Pancreas (tissue), 10 donors: ENCODE measurements around the gene PALLD. TPM values are rescaled to one million over a fixed set of nuclear protein-coding genes. Genes with fewer than 3 reads are reported as not detected.

ENCODE experiments used
- ATAC-seq, 4 donors: fragments of 200-7000 bp; cut with Tn5 transposase; one replicate each; pipeline versions ENCODE4 v1.8.0 to v1.9.1; 2020; ENCODE audit warnings: mild to moderate bottlenecking in 4 of 4, moderate library complexity in 4 of 4
- DNase-seq, 6 donors: peaks; one replicate each; pipeline ENCODE4 v3.0.0-alpha.2; 2020
- FAIRE-seq: peaks from 2 replicates; lab custom pipeline; 2012; peaks lifted over from hg19 to GRCh38; lab: Jason Lieb, UNC
- H3K27ac ChIP-seq, 4 donors: fragments of 200-600 bp; sonication (generic); 1 replicate in 3 of 4; 2 replicates in 1 of 4; pipeline versions ENCODE4 v1.5.0 to v1.8.0; 2020
- H3K27me3 ChIP-seq, 4 donors: fragments of 200-600 bp; one replicate each; pipeline ENCODE4 v1.8.0; 2021
- H3K36me3 ChIP-seq, 3 donors: fragments of 200-600 bp; sonication (generic) in 1 of 3; one replicate each; pipeline versions ENCODE4 v1.5.0 to v1.8.0; 2020 to 2021
- H3K4me1 ChIP-seq, 3 donors: fragments of 200-600 bp; one replicate each; pipeline ENCODE4 v1.8.0; 2021
- H3K4me3 ChIP-seq, 4 donors: fragments of 200-600 bp; sonication (generic) in 2 of 4; one replicate each; pipeline versions ENCODE4 v1.5.0 to v1.8.0; 2020 to 2021
- H3K9me3 ChIP-seq, 4 donors: fragments of 200-600 bp; one replicate each; pipeline ENCODE4 v1.8.0; 2021
- WGBS, 2 donors: extraction: QIAGEN DNeasy Blood & Tissue Kit; methylation state at CpG; one replicate each; pipeline ENCODE4 v1.1.7; 2013; 5-methylcytosine and 5-hydroxymethylcytosine counted together
- intact Hi-C, 3 donors: fragments of 100-400 bp; cut with DNase I; formaldehyde crosslinking; loops; one replicate each; pipeline versions ENCODE4 v1.11.1 to v1.14.2; 2022
- polyA plus RNA-seq, 2 donors: library from polyadenylated mRNA; stranded (reverse); fragments of 200-250 nt; gene quantifications; one replicate each; pipeline ENCODE4 v1.2.3, GENCODE V29; 2013
- total RNA-seq, 6 donors: library from RNA; stranded (reverse); fragmentation: NEBNext Ultra II Directional in 4 of 6; extraction: Animal tissue kit (Norgen Biotek cat#: 25700) in 4 of 6; gene quantifications; one replicate each; pipeline versions ENCODE4 v1.2.1 to v1.2.4, GENCODE V29; 2021 to 2023
- TF ChIP-seq, protein P1 (sequence below), 4 donors: fragments of 200-600 bp; sonication (generic) in 3 of 4; IDR thresholded peaks; one replicate each; pipeline versions ENCODE4 v1.5.0 to v1.8.0; 2021; ENCODE audit warnings: antibody characterized with exemption in 4 of 4
- donor health status: healthy with polysubstance abuse.
- donor health status: DM: no; HTN: no; CAD: no; lungs with moderate emphysema.
- donor health status: DM: no; HTN: no; CAD: no.
- donor health status: control.
- donor health status: control.
- donor health status: Bipolar disorder and iron deficiency.
- donor health status: DM: yes; HTN: yes; CAD: no.
- donor health status: DM: no; HTN: no; CAD: no.
- donor health status: DM: no; HTN: no; CAD: no.
- donor health status: DM: yes; HTN: yes; CAD: no.

PALLD gene
- total and polyA plus RNA-seq, 8 donors, result 4.4 to 44.2 (median 14.1) TPM

DNA sequence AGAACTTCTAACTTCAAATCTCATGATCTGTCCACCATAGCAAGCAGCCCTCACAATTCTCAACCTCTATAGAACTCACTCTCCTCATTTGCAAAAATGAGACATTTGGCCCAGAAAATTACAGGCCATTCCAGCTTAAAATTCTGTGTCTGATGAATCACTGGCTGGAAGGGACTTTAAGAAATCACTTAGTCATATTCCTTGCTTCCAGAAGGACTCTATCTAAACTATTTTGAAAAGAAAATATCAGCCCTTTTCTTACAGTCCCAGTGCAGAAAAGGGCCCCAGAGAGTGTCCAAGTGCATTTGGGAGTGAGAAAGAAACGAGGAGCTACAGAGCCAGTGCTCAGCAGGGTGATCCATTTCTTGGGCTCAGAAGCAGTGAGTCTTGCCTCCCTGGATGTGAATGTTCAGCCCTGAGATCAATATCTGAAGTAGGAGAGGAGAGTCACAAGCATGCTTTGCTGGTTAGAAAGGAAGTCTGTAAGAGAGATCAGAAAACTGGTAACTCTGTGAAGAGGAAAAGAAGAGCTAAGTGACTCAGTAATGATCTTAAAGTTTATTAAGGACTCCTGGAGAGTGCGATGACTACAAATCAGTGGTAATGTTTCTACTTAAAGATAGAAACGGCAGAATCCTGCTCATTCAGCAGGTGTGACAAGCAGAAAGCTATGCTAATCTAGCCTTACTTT is 139.8 kb downstream of the PALLD start:
- TF ChIP-seq, protein P1, sequence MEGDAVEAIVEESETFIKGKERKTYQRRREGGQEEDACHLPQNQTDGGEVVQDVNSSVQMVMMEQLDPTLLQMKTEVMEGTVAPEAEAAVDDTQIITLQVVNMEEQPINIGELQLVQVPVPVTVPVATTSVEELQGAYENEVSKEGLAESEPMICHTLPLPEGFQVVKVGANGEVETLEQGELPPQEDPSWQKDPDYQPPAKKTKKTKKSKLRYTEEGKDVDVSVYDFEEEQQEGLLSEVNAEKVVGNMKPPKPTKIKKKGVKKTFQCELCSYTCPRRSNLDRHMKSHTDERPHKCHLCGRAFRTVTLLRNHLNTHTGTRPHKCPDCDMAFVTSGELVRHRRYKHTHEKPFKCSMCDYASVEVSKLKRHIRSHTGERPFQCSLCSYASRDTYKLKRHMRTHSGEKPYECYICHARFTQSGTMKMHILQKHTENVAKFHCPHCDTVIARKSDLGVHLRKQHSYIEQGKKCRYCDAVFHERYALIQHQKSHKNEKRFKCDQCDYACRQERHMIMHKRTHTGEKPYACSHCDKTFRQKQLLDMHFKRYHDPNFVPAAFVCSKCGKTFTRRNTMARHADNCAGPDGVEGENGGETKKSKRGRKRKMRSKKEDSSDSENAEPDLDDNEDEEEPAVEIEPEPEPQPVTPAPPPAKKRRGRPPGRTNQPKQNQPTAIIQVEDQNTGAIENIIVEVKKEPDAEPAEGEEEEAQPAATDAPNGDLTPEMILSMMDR (IDR thresholded peaks at IDR 0.05), result no peak
- H3K36me3 ChIP-seq, result no peaks in the 10 kb centered on the region
- H3K4me3 ChIP-seq, result no peak overlapping the region
- peak in 1 of 4 donors; percentile 18 for ATAC-seq
- H3K27ac ChIP-seq, result no peak overlapping the region
- H3K4me1 ChIP-seq, result peaks cover 0 to 8% (median 0%) of the 10 kb centered on the region in 3 donors
- no peak for DNase-seq
- no peak for FAIRE-seq
- 65 to 68% methylated on average over 3 of the region's 3 CpGs for WGBS, 2 donors
- H3K27me3 ChIP-seq, result peaks cover 0 to 5% (median 0%) of the 10 kb centered on the region in 4 donors
- intact Hi-C loops, result no loop called here
- H3K9me3 ChIP-seq, result no peaks in the 10 kb centered on the region

DNA sequence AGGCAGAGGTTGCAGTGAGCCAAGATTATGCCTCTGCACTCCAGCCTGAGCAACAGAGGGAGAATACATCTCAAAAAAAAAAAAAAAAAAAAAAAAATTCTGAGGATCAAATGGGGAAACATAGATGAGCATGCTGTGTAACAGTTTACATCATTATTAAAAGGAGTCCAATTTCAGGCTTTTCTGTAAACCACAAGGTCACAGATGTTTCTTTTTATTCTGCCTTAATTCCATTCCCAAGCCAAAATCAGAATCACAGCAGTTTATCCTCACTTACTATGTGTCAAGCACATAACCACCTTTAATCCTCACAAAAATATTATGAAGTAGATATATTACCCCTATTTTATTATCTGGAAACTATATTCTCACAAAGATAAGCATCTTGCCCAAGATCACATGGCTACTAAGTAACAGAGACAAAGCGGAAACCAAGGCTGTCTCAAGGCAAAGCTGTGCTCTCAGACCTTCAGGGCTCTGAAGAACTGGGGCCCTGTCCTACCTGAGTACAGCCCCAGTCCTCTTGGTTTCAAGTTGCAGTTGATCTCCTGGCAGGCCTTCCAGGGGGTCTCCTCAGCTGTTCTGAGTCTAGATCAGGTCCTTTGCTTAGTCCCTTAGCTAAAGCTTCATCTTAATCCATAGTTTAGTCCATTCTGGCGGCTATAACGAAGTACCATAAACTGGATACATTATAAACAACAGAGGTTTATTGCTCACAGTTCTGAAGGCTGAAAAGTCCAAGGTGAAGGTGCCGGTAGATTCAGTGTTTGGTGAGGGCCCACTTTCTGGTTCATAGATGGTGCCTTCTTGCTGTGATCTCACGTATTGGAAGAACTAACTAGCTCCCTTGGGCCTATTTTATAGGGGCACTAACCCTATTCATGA is 141.3 kb downstream of the PALLD start:
- intact Hi-C loops, result no loop called here
- TF ChIP-seq, protein P1 (IDR thresholded peaks at IDR 0.05), result no peak
- Histone ChIP-seq H3K4me3 (no peak overlapping the region), H3K27ac (no peak overlapping the region), H3K36me3 (no peaks in the 10 kb centered on the region), H3K27me3 (peaks cover 0 to 5% (median 0%) of the 10 kb centered on the region in 4 donors), H3K9me3 (no peaks in the 10 kb centered on the region), H3K4me1 (no peaks in the 10 kb centered on the region)
- no peak for DNase-seq
- FAIRE-seq, result no peak
- peak in 1 of 4 donors; percentile 45 for ATAC-seq
- 74 to 88% methylated on average over 5 of the region's 5 CpGs for WGBS, 2 donors

GRCh38 chr4:168639914-168640313 is 143.1 kb downstream of the PALLD start:
- no peaks in the 10 kb centered on the region for H3K9me3 ChIP-seq
- FAIRE-seq (no peak), ATAC-seq (no peak), DNase-seq (no peak)
- TF ChIP-seq, protein P1 (IDR thresholded peaks at IDR 0.05), result no peak
- no peaks in the 10 kb centered on the region for H3K27me3 ChIP-seq
- no peak overlapping the region for H3K27ac ChIP-seq
- 89 to 92% methylated on average over 8 of the region's 8 CpGs for WGBS, 2 donors
- H3K36me3 ChIP-seq, result no peaks in the 10 kb centered on the region
- intact Hi-C loops, result no loop called here
- H3K4me3 ChIP-seq, result no peak overlapping the region
- H3K4me1 ChIP-seq, result no peaks in the 10 kb centered on the region

GRCh38 chr4:168641811-168642140 is 144.9 kb downstream of the PALLD start:
- DNase-seq (no peak), FAIRE-seq (no peak), ATAC-seq (no peak)
- 83 to 88% methylated on average over 3 of the region's 3 CpGs for WGBS, 2 donors
- no peak overlapping the region for H3K27ac ChIP-seq
- intact Hi-C loops, result no loop called here
- no peak overlapping the region for H3K4me3 ChIP-seq
- no peaks in the 10 kb centered on the region for H3K36me3 ChIP-seq
- H3K27me3 ChIP-seq, result no peaks in the 10 kb centered on the region
- H3K4me1 ChIP-seq, result no peaks in the 10 kb centered on the region
- TF ChIP-seq, protein P1 (IDR thresholded peaks at IDR 0.05), result no peak
- H3K9me3 ChIP-seq, result no peaks in the 10 kb centered on the region
